ENCODE results near the gene FAHD2A.
"Not testable (repeated sequence)": the region's sequence is repeated elsewhere in the genome, so short reads cannot be mapped to it uniquely, and the experiment has no call there.

The FAHD2A gene

DNA sequence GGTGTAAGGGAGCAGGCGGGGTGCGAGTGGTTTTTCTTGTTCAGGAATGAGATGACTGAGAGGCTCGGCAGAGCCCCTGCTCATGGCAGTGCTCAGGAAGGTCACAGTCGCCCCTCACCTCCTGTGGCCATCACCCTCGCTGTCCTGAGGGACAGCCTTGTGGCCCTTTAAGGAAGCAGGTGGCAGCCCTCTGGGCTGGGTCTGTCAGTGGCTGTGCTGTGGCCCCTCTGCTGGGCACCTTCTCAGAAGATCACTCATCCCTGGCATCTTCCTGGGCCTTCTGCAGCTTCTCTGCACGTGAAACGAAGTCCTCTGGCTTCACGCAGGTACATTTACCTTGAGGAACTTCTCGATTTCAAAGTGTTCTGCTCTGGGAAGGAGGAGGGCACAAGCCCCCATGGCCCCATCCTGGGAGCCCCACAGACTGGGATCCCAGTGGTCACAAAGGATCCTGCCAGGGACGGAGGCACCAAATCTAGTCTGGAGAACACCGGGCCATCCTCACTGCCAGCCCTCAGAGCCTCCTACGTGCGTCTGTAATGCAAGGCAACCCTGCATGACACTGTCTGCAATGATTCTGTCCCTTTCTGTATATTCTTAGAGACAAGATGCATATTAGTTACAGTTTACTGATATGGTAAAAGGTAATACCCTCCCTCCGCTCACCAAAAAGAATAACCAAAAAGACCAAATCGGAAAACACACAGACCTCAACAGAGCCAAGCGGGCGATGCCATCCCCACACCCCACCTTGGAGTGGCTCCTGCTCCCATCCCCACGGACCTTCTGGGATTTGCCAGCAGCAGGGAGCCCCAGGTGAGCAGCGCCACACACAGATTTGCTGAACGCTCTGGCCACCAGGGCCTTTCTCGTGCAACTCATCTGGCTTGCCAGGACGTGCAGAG lies 25.9 kb upstream of the FAHD2A start:
- DNase-seq = no peak

DNA sequence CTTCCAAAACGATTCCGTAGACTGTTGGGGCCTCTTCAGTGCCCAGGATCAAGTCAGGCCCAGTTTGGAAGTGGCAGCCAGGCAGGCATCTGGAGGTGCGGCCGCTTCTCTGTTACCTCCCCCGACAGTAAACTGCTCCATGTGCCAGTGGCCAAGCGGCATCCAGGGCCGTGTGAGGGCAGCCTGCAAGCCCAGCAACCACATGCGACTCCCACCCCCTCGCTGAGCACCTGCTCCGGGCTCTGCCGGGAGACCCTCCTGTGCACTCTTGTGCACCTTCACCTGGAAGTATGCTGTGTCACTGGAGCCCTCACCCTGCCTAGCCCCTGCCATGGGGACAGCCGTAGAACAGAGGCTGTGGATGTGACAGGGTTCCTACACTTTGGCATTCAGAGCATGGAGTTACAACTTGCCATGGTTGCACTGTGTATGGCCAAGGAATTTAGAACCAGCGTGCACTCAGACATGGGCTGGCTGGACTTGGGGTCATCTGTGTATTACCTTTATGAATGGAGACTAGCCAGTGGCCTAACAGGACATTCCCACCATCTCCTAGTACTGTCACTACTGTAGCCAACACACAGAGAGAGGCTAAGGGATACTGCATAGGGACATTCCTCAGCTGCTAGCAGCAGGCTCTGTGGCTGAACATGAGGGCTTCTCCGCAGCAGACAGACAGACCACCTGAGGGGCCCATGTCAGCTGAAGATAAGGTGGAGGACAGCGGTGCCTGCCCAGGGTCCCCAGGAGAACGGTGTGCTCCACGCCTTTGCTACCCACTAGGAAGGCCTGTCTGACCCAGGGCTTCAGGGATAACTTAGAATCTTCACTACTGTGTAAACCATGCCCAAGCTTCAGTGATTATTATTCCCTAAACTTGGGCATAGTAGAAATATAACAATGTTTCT lies 25.0 kb upstream of the FAHD2A start:
- DNase-seq = no peak

DNA sequence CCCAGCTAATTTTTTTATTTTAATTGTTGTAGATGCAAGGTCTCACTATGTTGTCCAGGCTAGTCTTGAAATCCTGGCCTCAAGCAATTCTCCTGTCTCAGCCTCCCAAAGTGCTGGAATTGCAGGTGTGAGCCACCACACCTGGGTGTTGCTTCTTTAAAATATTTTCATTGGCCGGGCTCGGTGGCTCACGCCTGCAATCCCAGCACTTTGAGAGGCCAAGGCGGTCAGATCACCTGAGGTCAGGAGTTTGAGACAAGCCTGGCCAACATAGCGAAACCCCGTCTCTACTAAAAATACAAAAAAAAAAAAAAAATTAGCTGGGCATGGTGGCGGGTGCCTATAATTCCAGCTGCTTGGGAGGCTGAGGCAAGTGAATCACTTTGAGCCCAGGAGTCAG lies 24.2 kb upstream of the FAHD2A start:
- DNase-seq = not testable (repeated sequence)

DNA sequence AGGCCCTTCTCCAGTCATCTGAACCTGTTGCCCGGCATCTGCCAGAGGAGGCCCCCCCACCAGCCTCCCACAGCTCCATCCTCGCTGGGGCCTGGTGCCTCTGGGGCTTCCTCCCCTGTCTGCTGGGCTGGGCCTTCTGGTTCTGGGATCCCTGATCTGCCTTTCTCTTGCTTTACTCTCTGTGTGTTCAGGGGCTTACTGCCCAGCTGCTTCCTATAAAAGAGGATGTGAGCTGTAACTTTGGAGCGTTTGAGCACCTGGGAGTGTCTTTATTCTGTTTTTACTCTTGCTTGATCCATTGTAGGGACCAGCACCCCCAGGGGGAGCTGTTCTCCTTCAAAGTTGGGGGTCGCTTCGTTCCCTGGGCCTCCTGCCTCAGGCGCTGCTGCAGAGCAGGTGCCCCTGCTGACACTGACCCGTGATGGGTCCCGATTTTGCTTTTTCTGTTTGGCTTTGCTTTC lies 23.1 kb upstream of the FAHD2A start:
- no peak for DNase-seq

DNA sequence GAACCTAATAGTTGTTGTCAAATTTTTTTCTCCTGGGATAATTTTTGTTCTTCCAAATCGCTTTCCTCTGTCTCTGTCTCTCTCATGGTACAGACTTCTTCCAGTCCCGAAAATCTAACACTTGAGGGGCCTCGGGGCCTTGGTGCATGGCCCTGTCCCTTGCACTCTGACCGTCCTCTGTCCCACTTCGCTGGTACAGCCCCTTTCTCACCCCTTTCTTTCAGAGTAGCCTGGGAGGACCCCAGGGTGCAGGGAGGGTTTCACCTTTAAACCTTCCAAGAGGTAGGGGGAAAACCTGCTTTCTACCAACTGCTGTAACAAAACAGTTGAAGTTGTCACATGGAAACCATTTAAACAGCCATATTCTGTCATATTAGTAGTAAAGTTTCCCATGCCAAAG lies 22.2 kb upstream of the FAHD2A start:
- no peak for DNase-seq

DNA sequence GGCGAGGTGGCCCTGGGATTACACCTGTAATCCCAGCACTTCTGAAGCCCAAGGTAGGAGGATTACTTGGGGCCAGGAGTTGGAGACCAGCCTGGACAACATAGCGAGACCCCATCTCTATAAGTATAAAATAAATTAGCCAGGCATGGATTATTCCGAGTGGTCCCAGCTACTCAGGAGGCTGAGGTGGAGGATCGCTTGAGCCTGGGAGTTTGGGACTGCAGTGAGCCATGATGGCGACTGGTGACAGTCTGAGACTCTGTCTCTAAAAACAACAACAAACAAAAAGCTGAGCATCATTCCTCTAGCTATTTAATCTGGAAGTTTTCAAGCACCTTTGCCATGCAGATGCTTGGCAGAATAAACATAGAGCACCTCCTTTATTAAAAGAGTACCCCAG lies 21.8 kb upstream of the FAHD2A start:
- DNase-seq = no peak

DNA sequence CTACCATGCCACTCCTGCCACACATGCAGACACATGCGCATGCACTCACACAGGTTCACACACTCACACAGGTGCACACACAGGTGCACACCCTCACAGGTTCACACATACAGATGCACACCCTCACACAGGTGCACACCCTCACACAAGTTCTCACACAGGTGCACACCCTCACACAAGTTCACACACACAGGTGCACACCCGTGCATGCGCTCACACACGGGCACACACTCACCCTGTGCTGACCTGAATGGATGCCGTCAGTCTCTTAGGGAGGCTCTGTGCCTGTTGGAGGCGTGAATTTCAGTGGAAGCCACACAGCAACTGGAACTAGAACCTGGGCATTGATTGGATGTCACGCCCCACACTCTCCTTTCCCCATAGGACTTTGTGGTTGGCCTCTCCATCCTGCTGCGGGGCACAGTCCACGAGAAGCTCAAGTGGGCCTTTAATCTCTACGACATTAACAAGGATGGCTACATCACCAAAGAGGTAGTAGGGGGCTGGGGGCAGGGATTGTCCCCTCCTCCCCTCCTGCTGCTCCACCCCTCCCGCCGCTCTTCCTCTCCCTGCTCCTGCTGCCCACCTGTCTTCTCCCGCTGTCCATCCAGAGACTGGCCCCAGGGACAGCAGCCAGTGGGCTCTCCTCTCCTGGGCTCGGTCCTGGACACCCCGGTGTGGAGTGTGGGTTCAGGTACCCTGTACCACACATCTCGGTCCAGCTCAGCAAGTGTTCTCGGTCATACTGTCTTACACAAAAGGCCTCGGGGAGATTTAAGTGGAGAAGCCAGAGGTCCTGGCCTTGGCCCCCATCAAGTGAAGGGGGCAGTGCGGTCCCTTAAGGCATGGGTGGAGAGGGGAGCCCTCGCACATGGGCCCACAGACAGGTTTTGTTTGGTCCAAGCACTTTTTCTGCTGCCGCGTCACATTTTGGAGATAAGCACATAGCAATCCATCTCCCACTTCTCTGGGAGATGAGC lies 21.0 kb upstream of the FAHD2A start:
- no peak for DNase-seq

DNA sequence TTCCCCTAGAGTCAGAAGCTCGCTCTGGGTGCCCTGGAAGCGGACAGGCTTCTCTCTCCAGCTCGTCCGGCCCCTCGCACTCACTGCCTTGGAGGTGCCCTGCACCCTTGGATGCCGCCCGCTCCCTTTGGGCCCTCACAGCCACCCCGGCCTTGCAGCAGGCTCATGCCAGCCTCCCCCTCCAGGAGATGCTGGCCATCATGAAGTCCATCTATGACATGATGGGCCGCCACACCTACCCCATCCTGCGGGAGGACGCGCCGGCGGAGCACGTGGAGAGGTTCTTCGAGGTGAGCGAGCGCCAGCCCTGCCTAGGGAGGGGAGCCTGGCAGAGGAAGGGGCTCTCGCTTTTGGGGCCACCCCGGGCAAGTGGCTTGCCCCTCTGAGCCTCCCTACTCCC lies 20.3 kb upstream of the FAHD2A start:
- no peak for DNase-seq

DNA sequence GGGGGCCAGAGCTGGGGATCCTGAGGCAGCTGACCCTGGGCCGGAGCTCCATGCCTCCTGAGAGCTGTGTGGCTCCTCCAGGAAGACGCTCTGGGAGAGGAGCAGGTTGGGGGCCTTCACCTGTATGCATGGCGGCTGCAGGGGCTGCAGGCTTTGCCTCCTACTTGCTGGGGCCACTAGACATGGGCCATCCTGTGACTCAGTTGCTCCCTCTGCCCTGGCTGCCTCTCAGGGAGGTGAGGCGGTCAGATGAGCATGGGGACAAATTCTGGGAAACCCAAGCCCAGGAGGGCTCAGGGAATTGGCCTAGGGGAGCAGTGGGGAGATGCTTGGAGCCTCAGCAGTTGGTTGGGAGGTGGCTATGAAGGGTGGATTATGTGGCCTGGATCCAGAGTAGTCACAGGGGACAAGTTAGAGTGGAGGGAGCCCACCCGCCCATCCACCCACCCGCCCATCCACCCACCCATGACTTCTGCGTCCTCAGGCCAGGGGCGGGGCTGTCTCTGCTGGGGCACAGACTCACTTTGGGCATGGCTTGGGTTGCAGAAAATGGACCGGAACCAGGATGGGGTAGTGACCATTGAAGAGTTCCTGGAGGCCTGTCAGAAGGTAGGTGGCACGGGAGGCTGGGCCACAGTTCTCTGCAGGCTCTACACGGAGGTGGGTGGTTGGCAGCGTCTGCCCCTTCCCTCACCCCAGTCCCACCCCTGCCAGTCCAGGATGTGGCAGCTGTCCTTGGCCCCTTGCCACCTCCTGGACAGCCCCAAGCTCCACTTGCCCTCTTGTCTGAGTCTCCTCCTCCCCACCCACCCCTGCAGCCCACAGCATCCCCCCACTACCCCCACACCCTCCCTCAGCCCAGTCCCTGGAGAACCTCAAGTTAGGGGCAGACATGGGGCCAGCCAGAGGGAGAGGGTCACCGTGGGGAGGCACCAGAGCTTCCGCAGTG lies 19.5 kb upstream of the FAHD2A start:
- no peak for DNase-seq

DNA sequence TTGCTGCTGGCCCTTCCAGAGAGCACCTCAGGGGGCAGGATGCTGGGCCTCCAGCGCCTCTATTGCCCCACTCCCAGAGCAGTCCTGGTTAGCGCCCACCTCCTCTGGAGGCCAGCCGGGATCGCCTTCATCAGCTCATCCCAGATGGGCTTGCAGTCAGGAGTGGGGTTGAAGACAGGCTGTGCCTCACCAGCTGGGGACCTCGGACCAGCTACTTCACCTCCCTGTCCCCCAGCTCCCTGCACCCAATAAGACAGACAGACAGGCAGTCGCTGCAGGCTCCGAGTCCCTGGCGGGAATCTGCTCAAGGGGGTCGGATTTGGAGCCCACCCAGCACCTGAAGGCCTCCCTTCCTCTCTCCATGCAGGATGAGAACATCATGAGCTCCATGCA lies 18.9 kb upstream of the FAHD2A start:
- no peak for DNase-seq

DNA sequence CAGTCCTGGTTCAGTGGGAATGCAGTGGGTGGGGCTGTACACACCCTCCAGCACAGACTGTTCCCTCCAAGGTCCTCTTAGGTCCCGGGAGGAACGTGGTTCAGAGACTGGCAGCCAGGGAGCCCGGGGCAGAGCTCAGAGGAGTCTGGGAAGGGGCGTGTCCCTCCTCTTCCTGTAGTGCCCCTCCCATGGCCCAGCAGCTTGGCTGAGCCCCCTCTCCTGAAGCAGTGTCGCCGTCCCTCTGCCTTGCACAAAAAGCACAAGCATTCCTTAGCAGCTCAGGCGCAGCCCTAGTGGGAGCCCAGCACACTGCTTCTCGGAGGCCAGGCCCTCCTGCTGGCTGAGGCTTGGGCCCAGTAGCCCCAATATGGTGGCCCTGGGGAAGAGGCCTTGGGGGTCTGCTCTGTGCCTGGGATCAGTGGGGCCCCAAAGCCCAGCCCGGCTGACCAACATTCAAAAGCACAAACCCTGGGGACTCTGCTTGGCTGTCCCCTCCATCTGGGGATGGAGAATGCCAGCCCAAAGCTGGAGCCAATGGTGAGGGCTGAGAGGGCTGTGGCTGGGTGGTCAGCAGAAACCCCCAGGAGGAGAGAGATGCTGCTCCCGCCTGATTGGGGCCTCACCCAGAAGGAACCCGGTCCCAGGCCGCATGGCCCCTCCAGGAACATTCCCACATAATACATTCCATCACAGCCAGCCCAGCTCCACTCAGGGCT lies 17.5 kb upstream of the FAHD2A start:
- no peak for DNase-seq

DNA sequence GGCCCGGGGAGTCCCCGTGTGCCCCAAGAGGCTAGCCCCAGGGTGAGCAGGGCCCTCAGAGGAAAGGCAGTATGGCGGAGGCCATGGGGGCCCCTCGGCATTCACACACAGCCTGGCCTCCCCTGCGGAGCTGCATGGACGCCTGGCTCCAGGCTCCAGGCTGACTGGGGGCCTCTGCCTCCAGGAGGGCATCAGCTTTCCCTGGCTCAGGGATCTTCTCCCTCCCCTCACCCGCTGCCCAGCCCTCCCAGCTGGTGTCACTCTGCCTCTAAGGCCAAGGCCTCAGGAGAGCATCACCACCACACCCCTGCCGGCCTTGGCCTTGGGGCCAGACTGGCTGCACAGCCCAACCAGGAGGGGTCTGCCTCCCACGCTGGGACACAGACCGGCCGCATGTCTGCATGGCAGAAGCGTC lies 16.9 kb upstream of the FAHD2A start:
- DNase-seq = no peak

DNA sequence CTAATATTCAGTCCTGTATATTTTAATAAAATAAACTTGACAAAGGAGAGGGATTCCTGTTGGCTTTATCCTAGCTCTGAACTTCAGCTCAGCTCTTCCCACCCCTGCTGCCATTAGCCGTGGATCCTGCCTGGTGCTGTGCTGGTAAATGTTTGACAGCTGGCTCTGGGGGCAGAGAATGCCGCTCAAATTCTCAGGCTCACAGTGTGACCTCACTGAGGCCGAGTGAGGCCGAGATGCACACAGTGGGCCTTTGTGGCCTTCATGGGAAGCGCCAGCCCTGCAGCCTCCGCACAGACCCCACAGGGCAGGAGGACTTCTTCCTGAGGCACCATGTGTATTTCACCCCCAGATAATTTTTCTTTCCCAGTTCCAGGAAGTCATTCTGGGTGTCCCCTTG lies 16.5 kb upstream of the FAHD2A start:
- DNase-seq = no peak

DNA sequence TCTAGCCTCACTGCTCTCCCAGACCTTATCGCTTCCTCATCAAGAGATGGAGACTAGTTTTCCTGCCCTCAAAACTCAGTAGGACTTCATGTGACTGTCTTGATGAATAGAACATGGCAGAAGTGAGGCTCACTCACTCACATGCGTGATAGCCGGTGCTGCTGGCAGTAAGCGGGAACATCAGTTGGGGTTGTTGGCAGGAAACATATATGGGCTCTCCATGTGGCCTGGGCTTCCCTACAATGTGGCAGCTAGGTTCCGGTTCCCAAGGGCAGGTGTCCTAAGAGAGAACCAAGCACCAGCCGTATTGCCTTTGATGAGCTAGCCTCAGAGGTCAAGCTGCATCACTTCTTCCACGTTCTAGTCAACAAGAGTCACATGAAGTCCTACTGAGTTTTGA lies 15.2 kb upstream of the FAHD2A start:
- no peak for DNase-seq

DNA sequence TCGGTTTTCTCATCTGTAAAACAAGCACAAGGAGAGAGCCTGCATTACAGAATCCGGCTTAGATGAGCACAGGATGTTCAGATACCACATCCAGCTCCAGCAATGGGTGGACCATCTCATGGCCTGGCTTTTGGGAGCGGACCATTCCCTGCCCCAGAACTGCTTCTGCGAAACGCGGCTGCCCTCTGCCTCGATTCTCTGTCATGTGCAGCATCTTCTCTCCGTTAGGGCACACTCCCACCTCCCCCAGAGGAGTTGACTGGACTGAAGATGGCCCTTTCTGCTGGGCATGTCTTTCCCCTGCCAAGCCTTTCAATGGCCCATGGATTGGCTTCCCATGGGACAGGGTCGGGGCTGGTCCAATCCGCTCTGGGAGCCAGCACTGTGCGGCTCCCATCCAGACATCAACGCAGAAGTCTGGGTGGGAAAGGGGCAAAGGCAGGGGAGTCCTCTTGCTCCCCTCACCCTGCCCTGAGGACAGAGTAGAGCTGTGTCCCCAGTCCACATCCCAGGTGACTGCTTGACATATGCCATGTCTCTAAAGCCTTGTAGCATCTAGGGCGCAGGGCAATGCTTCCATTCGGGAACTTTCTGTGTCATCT lies 14.3 kb upstream of the FAHD2A start:
- DNase-seq = no peak

DNA sequence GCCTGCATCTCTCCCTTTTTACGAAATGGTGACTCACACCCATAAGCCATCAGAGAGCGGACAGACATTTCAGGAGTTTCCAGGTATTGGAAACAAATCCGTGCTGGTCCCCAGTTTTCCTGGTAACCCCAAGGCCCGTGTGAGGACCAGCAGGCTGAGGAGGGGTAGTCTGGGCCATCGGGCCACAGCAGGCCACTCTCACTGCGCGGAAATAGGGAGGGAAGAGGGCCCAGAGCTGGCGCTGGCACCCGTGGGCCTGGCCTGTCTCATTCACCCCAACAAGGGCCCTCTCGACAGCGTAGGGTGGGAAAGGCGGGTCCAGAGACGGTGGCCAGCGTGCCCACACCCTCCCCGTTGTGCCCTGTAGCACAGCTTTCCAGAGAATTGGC lies 13.7 kb upstream of the FAHD2A start:
- DNase-seq = no peak

DNA sequence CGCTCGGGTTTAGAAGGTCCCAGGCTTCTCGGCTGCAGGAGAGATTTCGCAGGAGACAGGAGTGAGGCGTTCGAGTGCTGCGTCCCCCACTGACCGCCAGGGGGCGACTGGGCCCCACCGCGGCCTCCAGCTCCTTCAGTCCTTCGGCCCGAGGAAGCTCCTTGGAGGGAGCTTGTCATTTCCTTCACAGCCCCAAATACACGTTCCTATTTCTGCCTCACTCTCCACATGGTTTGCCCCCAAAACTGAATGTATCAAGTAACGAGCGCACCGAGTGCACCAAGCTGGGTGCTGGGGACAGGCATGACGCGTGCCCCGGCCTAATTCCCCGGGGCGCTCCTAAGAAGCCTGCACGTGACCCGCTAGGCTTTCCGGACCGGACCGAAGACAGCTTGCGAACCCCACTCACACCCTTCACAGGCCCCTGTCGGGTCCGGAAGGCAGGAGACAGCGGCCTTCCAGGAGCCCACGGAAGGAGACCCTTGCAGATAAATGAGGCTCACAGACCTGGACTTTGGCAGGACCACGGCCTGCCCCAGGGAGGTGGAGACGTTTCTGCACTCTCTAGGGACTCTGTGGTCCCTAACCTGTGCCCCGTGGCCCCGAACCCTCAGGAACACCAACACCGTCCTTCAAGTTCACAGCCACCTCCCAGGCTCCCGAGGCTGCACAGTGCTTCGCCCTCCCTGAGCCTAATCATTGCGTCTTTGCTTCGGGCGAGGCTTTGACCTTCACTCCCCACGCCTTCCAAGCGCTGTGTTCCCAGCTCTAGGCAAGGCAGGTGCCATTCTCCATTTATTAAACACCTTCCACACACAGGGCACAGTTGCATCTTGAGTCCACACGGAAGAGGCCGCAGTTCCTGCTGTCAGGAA lies 13.0 kb upstream of the FAHD2A start:
- peak; percentile 28 to 67 for DNase-seq

DNA sequence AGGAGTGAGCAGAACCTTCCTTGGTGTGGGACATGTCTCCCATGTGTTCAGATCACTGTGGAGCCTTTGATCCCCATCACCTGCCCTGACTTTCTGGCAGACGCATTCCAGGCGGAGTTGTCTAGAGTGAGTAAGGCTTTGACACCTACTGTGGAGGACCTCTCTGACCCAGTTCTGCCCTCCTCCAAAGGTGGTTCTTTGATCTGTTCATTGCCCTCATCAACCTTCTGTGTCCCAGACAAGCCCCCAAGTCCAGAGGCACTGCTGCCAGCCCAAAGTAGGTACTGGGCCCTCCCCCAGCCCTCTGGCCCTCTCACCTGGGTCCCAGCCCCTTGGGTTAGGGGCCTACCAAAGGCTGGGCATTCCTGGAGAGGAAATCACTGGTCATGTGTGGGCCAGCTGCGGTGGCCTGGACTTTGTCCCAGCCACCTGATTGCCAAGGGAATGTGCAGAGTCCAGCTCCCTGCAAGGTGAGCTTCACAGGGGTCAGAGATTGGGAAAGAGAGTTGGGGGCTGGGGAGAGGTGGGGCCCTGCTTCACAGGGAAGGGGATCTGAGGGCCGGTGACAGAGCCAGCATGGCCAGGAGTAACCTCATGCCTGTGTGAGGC lies 12.1 kb upstream of the FAHD2A start:
- DNase-seq = no peak

DNA sequence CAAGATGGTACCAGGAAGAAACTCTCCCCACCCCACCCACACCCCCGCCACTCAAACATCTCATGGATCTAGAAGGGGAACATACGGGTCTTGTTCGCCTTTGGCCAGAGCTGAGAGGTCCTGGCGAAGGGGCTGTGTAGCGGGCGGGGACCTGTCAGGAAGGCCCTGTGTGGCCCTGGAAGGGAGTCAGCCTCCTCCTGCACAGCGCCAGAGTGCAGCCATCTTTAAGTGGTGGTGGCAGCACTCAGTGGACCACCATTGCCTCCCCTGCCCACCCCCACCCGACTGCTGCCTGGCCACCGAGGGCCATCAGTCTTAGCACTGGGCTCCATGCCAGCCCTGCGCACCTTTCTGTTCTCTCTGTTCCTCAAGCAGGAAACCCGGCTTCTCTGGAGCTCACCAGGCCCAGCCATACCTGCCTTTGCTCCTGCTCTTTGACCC lies 11.6 kb upstream of the FAHD2A start:
- DNase-seq = no peak

Data from inflammatory macrophage treated with lipopolysaccharide for 1 hour (primary cell).